HG03045 (cell line): ENCODE measurements around the gene SH3YL1.
A peak's percentile ranks its signal among the peaks of the same experiment; 100 is the strongest.

ENCODE experiments used
- ATAC-seq: cut with Tn5 transposase; IDR thresholded peaks from one replicate; pipeline ENCODE4 v1.9.1; 2021; ENCODE audit warnings: mild to moderate bottlenecking, moderate library complexity; ENCODE audit not compliant: unreplicated experiment

Gene SH3YL1

GRCh38 chr2:263774-264492, at the start of gene SH3YL1:
Gene SH3YL1, minus strand, starts transcription at chr2:264032. Its CDS starts 48 bp downstream, at chr2:263984.
- peak; percentile 32 for ATAC-seq

GRCh38 chr2:310994-311393, 47.2 kb upstream of the SH3YL1 start:
- no peak for ATAC-seq

GRCh38 chr2:309954-310510, 46.2 kb upstream of the SH3YL1 start:
- ATAC-seq = no peak

- no peak for ATAC-seq
Observed at GRCh38 chr2:309148-309953, 45.5 kb upstream of the SH3YL1 start.

GRCh38 chr2:305366-305765, 41.5 kb upstream of the SH3YL1 start:
- ATAC-seq = no peak

- ATAC-seq = no peak
Observed at GRCh38 chr2:296354-296753, 32.5 kb upstream of the SH3YL1 start.

GRCh38 chr2:295090-295489, 31.3 kb upstream of the SH3YL1 start:
- ATAC-seq = no peak

- ATAC-seq = no peak
Observed at GRCh38 chr2:290090-290722, 26.4 kb upstream of the SH3YL1 start.

GRCh38 chr2:289362-290089, 25.7 kb upstream of the SH3YL1 start:
- no peak for ATAC-seq

- no peak for ATAC-seq
Observed at GRCh38 chr2:288758-289361, 25.0 kb upstream of the SH3YL1 start.

GRCh38 chr2:287911-288757, 24.3 kb upstream of the SH3YL1 start, which contains the start of gene ALKAL2:
Gene ALKAL2, minus strand, starts transcription at chr2:288091. Its CDS starts 256 bp downstream, at chr2:287835.
- no peak for ATAC-seq

- no peak for ATAC-seq
Observed at GRCh38 chr2:287471-287885, 23.6 kb upstream of the SH3YL1 start.

GRCh38 chr2:286774-287392, 23.1 kb upstream of the SH3YL1 start:
- no peak for ATAC-seq

- no peak for ATAC-seq
Observed at GRCh38 chr2:286035-286434, 22.2 kb upstream of the SH3YL1 start.

- no peak for ATAC-seq
Observed at GRCh38 chr2:285531-285930, 21.7 kb upstream of the SH3YL1 start.

- no peak for ATAC-seq
Observed at GRCh38 chr2:284896-285492, 21.2 kb upstream of the SH3YL1 start.

GRCh38 chr2:283996-284794, 20.4 kb upstream of the SH3YL1 start:
- ATAC-seq = no peak
